Smooth muscle cell of bladder (primary cell): ENCODE measurements around the gene LONRF3. TPM values are rescaled to one million over a fixed set of nuclear protein-coding genes. Genes with fewer than 3 reads are reported as not detected.

Source experiments
- total RNA-seq: library from RNA; depleted of rRNA; stranded (reverse); fragments of >200 nt; gene quantifications from 2 replicates; pipeline ENCODE4 v1.2.3, GENCODE V29; 2014

LONRF3 gene
- 0.28 and 1.8 TPM in 2 replicates for total RNA-seq

DNA sequence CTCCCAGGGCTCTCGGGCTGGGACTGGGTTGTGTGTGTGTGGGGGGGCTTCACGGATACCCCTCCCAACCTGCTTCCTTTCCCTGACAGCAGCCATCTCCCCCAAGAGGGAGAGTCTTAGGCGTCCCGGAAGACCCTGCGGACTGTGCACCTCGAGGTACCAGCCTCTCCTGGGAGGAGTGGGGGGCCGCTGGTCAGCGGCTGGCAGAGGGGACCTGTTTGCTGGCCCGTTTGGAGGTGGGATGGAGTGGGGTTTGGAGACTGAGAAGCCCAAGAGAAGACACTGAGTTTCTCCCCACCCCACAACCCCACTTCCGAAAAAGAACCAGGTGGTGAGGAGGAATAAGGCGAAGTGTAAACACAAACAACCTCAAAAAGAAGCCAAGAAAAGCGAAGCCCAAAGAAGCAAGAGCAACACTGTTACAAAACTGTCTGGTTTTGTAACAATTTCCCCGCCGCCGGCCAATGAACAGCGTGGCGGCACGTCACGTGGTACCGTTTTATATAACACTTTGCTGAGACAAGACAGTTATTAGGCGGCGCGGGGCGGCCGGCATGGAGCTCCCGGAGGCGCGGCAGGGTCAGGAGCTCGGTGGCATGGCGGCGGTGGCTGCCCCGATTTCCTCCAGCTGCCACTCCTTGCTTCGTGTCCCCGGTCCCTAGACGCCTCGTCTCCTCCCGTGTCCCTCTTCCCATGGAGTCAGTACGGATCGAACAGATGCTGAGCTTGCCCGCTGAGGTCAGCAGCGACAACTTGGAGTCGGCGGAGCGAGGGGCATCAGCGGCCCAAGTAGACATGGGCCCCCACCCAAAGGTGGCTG lies at the start of gene LONRF3:
LONRF3 (plus strand) TSS at position 531 of the 820 bp plus-strand sequence; CDS start at position 694, 163 bp downstream.

Other genes with a start within 250 kb of the LONRF3 start
- gene IL13RA1, start 247.0 kb upstream of the LONRF3 start, total RNA-seq = 53.3 and 56.0 TPM in 2 replicates
- gene ZCCHC12, start 150.8 kb upstream of the LONRF3 start, total RNA-seq = under 0.01 TPM in 1 of 2 replicates, not detected in the other
- gene CT47C1, start 98.4 kb downstream of the LONRF3 start, total RNA-seq = not detected in 2 replicates
- gene KIAA1210, start 153.2 kb downstream of the LONRF3 start, total RNA-seq = not detected in 2 replicates